Measurements from ENCODE around the gene CADM1. TPM values are rescaled to one million over a fixed set of nuclear protein-coding genes. Genes with fewer than 3 reads are reported as not detected.

The CADM1 gene
- total RNA-seq, 1 experiment from 2014 or later = 0.79 TPM

DNA sequence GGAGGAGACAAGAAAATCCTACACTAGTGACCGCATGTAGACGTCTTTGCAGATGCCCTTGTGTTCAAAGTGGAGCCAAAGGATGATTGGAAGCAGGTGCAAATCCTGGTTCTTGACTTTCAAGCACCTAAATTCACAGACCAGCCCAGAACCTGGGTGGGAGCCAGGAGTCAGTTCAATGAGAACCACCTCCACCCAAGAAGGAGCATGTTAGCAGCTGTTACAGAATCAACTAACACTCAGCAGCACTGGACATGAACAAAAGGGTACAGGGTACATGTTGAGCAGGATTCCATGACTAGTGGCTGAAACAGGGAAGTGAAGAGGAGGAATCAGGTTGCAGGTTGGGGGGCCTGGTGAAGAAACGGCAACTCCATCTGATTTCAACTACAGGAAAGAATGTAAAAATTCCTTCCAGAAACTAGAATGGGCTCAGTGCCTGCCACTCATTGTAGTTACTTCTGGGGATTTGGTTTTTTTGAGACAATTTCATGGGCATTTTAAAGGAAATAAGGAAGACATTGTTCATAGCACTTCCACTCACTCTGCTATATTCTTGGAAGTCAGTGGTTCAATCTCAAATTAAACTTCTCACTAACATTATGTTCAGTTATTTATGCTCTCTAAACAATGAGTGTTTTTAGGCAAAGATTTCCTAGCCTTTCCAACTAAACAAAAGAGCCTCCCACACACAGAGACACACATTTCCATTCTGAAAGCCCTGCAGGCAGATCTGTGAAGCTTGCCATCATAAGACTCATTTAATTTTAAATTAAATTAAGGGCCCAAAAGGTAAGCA is 173.3 kb downstream of the CADM1 start:
- TF ChIP-seq ELF1 (IDR thresholded peaks at IDR 0.05; ENCODE audit: borderline replicate concordance, low read depth) (no peak), FOSL1 (IDR thresholded peaks at IDR 0.05; ENCODE audit: low read depth) (no peak)
- TF ChIP-seq, protein P1, sequence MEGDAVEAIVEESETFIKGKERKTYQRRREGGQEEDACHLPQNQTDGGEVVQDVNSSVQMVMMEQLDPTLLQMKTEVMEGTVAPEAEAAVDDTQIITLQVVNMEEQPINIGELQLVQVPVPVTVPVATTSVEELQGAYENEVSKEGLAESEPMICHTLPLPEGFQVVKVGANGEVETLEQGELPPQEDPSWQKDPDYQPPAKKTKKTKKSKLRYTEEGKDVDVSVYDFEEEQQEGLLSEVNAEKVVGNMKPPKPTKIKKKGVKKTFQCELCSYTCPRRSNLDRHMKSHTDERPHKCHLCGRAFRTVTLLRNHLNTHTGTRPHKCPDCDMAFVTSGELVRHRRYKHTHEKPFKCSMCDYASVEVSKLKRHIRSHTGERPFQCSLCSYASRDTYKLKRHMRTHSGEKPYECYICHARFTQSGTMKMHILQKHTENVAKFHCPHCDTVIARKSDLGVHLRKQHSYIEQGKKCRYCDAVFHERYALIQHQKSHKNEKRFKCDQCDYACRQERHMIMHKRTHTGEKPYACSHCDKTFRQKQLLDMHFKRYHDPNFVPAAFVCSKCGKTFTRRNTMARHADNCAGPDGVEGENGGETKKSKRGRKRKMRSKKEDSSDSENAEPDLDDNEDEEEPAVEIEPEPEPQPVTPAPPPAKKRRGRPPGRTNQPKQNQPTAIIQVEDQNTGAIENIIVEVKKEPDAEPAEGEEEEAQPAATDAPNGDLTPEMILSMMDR (IDR thresholded peaks at IDR 0.05 in 2 of 3, conservative IDR thresholded peaks at IDR 0.05 in 1 of 3; ENCODE audit: borderline replicate concordance in 1 of 3, insufficient read depth in 1 of 3, low read depth in 2 of 3, low read length in 2 of 3) = no peak
- TF ChIP-seq, protein P2, sequence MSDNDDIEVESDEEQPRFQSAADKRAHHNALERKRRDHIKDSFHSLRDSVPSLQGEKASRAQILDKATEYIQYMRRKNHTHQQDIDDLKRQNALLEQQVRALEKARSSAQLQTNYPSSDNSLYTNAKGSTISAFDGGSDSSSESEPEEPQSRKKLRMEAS (IDR thresholded peaks at IDR 0.05) = no peak
- ChIA-PET RAD21 (ENCODE audit: low non-redundant PET in 1 of 2, low total read pairs in 2 of 2, uncharacterized antibody in 2 of 2, unreplicated experiment in 2 of 2) (no interaction called here), CTCF (no interaction called here), POLR2A (no interaction called here)
- Histone ChIP-seq H3K27me3 (ENCODE audit: insufficient read depth, low read length) (no peaks in the 10 kb centered on the region), H3K79me2 (ENCODE audit: insufficient read depth, low read length) (no peaks in the 10 kb centered on the region), H4K20me1 (ENCODE audit: insufficient read depth) (no peaks in the 10 kb centered on the region), H3K36me3 (ENCODE audit: control insufficient read depth in 1 of 2, insufficient read depth in 2 of 2, low read length in 2 of 2) (no peaks in the 10 kb centered on the region), H2AFZ (ENCODE audit: low read depth, low read length, poor library complexity, severe bottlenecking) (no peak overlapping the region), H3K9ac (ENCODE audit: low read length) (no peak overlapping the region), H3K9me2 (ENCODE audit: insufficient read depth) (no peaks in the 10 kb centered on the region), H3K4me1 (ENCODE audit: control insufficient read depth in 1 of 2, insufficient read depth in 2 of 2, low read length in 2 of 2) (no peaks in the 10 kb centered on the region), H3K27ac (ENCODE audit: low read depth, low read length) (no peak overlapping the region), H3K9me3 (ENCODE audit: control insufficient read depth in 1 of 2, insufficient read depth in 1 of 2, low read depth in 1 of 2, low read length in 2 of 2) (no peaks in the 10 kb centered on the region), H3K4me3 (replicated peaks in 1 of 2; ENCODE audit: low read depth in 1 of 2, low read length in 2 of 2) (no peak overlapping the region), H3K4me2 (ENCODE audit: low read length) (no peak overlapping the region)
- ATAC-seq = no peak
- BruUV-seq (replicated peaks) = no TSS peak
- no peak for DNase-seq (ENCODE audit: low read depth, low spot score)
- intact Hi-C loops (cut with micrococcal nuclease) = no loop called here

DNA sequence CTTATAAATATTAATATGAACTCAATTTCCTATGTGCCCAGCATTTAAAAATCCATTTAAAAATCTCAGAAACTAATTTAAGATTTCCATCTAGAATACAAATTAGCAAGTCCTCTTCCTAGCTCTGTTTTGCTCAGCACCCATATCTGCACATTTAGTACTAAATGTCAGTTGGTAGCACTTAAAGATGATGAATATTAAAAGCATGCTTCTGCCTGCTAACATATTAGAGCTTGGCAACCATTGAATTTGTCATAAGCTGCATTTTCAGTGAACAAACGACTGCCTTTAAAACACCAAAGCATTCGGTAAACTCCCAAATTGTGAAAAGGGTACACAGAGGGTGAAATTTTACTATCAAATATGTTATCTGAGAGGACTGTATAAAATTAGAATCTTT is 177.7 kb downstream of the CADM1 start:
- no TSS peak for BruUV-seq (replicated peaks)
- ChIA-PET CTCF (no interaction called here), POLR2A (no interaction called here), RAD21 (ENCODE audit: low non-redundant PET in 1 of 2, low total read pairs in 2 of 2, uncharacterized antibody in 2 of 2, unreplicated experiment in 2 of 2) (no interaction called here)
- Histone ChIP-seq H4K20me1 (ENCODE audit: insufficient read depth) (no peaks in the 10 kb centered on the region), H3K36me3 (ENCODE audit: control insufficient read depth in 1 of 2, insufficient read depth in 2 of 2, low read length in 2 of 2) (no peaks in the 10 kb centered on the region), H3K9me2 (ENCODE audit: insufficient read depth) (no peaks in the 10 kb centered on the region), H3K4me3 (replicated peaks in 1 of 2; ENCODE audit: low read depth in 1 of 2, low read length in 2 of 2) (no peak overlapping the region), H3K27ac (ENCODE audit: low read depth, low read length) (no peak overlapping the region), H3K9me3 (ENCODE audit: control insufficient read depth in 1 of 2, insufficient read depth in 1 of 2, low read depth in 1 of 2, low read length in 2 of 2) (no peaks in the 10 kb centered on the region), H3K4me2 (ENCODE audit: low read length) (no peak overlapping the region), H3K27me3 (ENCODE audit: insufficient read depth, low read length) (no peaks in the 10 kb centered on the region), H2AFZ (ENCODE audit: low read depth, low read length, poor library complexity, severe bottlenecking) (no peak overlapping the region), H3K79me2 (ENCODE audit: insufficient read depth, low read length) (no peaks in the 10 kb centered on the region), H3K9ac (ENCODE audit: low read length) (no peak overlapping the region), H3K4me1 (ENCODE audit: control insufficient read depth in 1 of 2, insufficient read depth in 2 of 2, low read length in 2 of 2) (no peaks in the 10 kb centered on the region)
- DNase-seq (ENCODE audit: low read depth, low spot score) = no peak
- ATAC-seq = no peak
- intact Hi-C loops (cut with micrococcal nuclease) = no loop called here
- no peak for TF ChIP-seq ZNF274 (IDR thresholded peaks at IDR 0.05; ENCODE audit: low read depth, low read length)
- no peak for TF ChIP-seq SP1 (IDR thresholded peaks at IDR 0.05; ENCODE audit: low read depth)
- TF ChIP-seq, protein P3, sequence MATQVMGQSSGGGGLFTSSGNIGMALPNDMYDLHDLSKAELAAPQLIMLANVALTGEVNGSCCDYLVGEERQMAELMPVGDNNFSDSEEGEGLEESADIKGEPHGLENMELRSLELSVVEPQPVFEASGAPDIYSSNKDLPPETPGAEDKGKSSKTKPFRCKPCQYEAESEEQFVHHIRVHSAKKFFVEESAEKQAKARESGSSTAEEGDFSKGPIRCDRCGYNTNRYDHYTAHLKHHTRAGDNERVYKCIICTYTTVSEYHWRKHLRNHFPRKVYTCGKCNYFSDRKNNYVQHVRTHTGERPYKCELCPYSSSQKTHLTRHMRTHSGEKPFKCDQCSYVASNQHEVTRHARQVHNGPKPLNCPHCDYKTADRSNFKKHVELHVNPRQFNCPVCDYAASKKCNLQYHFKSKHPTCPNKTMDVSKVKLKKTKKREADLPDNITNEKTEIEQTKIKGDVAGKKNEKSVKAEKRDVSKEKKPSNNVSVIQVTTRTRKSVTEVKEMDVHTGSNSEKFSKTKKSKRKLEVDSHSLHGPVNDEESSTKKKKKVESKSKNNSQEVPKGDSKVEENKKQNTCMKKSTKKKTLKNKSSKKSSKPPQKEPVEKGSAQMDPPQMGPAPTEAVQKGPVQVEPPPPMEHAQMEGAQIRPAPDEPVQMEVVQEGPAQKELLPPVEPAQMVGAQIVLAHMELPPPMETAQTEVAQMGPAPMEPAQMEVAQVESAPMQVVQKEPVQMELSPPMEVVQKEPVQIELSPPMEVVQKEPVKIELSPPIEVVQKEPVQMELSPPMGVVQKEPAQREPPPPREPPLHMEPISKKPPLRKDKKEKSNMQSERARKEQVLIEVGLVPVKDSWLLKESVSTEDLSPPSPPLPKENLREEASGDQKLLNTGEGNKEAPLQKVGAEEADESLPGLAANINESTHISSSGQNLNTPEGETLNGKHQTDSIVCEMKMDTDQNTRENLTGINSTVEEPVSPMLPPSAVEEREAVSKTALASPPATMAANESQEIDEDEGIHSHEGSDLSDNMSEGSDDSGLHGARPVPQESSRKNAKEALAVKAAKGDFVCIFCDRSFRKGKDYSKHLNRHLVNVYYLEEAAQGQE (IDR thresholded peaks at IDR 0.05; ENCODE audit: low read depth) = no peak
- TF ChIP-seq FOSL1 (IDR thresholded peaks at IDR 0.05; ENCODE audit: low read depth) = no peak
- no peak for TF ChIP-seq ZBTB33 (IDR thresholded peaks at IDR 0.05; ENCODE audit: extremely low read depth, insufficient replicate concordance, low read length)
- no peak for TF ChIP-seq TCF7L2 (IDR thresholded peaks at IDR 0.05; ENCODE audit: borderline replicate concordance, extremely low read depth, insufficient read depth, insufficient read length)
- no peak for TF ChIP-seq EZH2phosphoT487 (IDR thresholded peaks at IDR 0.05; ENCODE audit: borderline replicate concordance)

All from HCT116 (cell line).